Stimulated activated CD4-positive, alpha-beta T cell treated with anti-CD3 and anti-CD28 coated beads, TNF-alpha, amount 100 ng/mL, for 48 hours (primary cell): ENCODE data around the gene ZNF597.

Source experiments
- DNase-seq, 3 donors: peaks; one replicate each; pipeline ENCODE4 v3.0.0-alpha.2; 2020; ENCODE audit warnings: low read depth in 3 of 3

Gene ZNF597

GRCh38 chr16:3454631-3455147 lies 11.4 kb upstream of the ZNF597 start:
- no peak for DNase-seq

GRCh38 chr16:3454093-3454492 lies 10.8 kb upstream of the ZNF597 start:
- no peak for DNase-seq

GRCh38 chr16:3444032-3444388 lies 706 bp upstream of the ZNF597 start:
- DNase-seq = peak in 1 of 3 donors; percentile 46

GRCh38 chr16:3439637-3440036 lies 3.7 kb downstream of the ZNF597 start:
- no peak for DNase-seq

GRCh38 chr16:3434373-3434772 lies 8.9 kb downstream of the ZNF597 start:
- DNase-seq = no peak

GRCh38 chr16:3431779-3432219 lies 11.5 kb downstream of the ZNF597 start:
- peak; percentile 32 to 62 (median 32) for DNase-seq

GRCh38 chr16:3413730-3414379 lies 29.4 kb downstream of the ZNF597 start:
- DNase-seq = no peak

- no peak for DNase-seq
These were observed 34.6 kb downstream of the ZNF597 start for GRCh38 chr16:3408561-3409197.

- no peak for DNase-seq
These were observed 41.4 kb downstream of the ZNF597 start for GRCh38 chr16:3401719-3402397.

GRCh38 chr16:3400779-3401688 lies 42.3 kb downstream of the ZNF597 start, which contains the start of the genes ZNF174 and ZSCAN32:
TSS of gene ZNF174 (plus strand) at chr16:3401215. CDS start at chr16:3402005, 790 bp downstream.
TSS of gene ZSCAN32 (minus strand) at chr16:3401004. CDS start at chr16:3397557, 3,447 bp downstream.
- DNase-seq = peak; percentile 96 to 99 (median 97)

- DNase-seq = no peak
These were observed 42.9 kb downstream of the ZNF597 start for GRCh38 chr16:3400446-3400778.

- no peak for DNase-seq
These were observed 53.5 kb downstream of the ZNF597 start for GRCh38 chr16:3389663-3390338.

- DNase-seq = no peak
These were observed 55.0 kb downstream of the ZNF597 start for GRCh38 chr16:3388325-3388724.

- DNase-seq = no peak
These were observed 60.3 kb downstream of the ZNF597 start for GRCh38 chr16:3383045-3383448.
